Stimulated activated naive CD8-positive, alpha-beta T cell treated with anti-CD3 and anti-CD28 coated beads, Interleukin-15, Interleukin-2, amounts not matched to agents 100 U/mL and 50 U/mL, for 24 hours (primary cell): Measurements from ENCODE around the gene SMAD7.

Experiments
- ATAC-seq: fragments of 150-1000 bp; cut with Tn5 transposase; one replicate; pipeline ENCODE4 v1.10.0; 2021
- DNase-seq: peaks from one replicate; pipeline ENCODE4 v3.0.0; 2021

The SMAD7 gene

DNA sequence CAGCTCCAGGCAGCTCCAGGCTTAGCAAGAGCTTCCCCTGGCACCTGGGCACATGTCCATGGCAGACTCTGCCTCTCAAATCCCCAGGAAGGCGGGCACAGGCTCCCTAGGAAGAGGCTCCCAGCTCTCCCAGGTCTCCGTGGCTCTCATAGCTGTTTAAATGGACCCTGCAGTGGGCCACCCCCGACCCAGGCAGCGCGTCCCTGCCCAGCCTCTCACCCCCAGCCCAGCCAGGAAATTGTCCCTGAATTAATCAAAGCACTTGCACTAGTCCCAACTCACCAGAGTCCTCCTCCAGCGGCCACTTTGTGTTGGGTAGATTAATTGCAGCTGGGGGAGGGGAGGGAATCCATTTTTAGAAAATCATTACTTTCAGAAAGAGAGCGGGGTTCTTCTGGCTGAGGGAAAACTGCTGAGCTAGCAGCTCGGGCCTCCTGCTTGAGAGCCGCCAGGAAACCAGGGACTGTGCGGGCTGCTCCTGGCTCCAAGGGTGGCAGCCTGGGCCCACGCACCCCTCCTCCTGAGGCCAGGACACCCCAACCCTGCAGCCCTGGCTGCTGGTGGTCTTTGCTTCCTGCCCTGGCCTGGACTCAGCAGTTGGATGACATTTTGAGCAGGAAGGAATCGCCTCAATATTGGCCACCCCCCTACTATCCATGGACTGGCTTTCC lies 36.0 kb downstream of the SMAD7 start:
- ATAC-seq (no peak), DNase-seq (no peak)

DNA sequence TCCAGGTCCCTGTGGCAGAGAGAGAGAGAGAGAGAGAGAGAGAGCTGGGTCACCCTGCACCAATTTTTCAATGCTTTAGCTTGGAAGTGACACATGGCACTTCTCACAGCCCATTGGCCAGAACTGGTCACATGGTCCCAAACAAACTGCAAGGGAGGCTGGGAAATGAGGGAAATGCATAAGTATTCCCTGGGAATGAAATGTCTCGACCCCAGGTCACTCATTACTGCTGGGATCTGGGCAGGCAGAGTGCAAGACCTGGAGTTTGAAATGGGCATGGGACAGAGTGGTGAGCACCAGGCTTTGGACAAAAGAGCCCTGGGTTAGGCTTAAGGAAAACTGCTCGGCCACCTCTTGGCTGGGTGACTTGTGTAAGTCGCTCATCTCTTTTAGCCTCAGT lies 37.0 kb downstream of the SMAD7 start:
- DNase-seq (no peak), ATAC-seq (no peak)

DNA sequence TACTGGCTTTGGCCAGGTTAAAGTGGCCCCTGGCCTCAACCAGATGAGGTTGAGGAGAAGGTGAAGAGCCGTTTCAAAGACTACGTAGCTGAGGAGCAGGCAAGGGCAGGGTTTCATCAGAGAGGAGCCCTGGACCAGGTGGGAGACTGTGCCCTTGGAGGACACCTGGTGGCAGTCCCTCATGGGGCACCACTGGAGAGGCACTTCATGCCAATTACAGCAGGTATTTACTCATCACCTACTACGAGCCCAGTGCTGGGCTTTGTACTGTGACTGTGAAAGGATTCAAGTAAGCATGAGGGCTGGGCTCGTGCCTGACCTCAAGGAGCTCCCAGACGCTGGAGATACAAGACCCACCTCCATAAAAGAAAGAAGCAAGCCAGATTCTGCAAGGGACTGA lies 37.6 kb downstream of the SMAD7 start:
- peak; percentile 71 for ATAC-seq
- DNase-seq = peak; percentile 47

DNA sequence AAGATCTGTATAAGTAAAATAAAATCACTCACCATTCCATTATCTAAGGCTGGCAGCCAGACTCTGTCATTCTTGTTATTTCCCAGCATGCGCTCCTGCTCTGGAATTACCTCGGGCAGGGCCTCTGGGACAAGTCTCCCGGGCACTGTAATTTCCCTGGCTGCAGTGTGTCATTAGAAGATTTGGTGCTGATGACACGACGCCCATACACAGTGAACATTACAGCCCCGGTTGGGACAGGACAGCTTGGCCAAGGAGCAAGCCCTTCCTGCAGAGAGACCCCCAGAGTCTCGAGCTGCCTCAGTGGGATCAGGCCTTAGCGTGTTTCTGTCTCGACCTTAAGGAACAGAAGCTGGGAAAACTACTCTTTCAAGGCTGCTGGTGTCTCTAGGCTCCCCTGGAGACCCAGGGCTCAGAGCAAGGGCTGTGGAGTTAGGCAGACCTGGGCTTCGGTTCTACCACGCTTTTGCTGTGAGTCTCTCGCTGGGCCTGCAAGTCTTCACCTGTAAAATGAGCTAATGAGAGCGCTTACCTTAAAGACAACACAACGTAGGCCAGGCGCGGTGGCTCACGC lies 39.7 kb downstream of the SMAD7 start:
- ATAC-seq (no peak), DNase-seq (no peak)

DNA sequence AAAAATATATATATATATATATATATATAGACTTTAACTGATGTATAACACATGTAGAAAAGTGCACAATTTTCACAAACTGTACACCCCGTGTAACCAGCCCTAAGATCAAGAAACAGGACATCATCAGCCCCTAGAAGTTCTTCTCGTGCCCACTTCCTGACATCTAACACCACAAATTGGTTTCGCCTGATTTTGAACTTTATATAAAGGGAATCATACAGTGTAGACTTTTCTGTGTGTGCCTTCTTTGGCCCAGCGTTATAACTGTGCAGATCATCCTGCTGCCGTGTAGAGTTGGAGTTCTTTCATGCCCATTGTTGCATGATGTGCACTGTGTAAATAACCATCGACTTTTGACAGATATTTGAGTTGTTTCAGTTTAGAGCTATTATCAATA lies 41.0 kb downstream of the SMAD7 start:
- DNase-seq (no peak), ATAC-seq (peak; percentile 63)

DNA sequence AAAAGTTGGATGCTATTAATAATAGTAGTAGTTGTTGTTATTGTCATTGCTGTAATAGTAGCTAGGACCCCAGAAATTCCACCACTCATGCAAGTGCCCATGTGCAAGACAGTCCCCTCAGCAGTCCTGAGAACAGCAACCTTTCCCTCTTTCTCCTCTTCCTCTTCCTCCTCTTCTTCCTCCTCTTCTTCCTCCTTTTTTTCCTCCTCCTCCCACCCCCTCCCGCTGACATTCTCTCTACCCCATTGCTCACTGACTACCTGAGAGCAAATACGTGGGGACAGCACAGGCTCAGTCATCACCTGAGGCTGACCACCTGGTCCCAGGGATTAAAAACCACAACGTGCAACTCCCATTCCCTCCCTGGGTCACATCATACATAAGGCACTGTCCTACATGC lies 41.8 kb downstream of the SMAD7 start:
- ATAC-seq (no peak), DNase-seq (no peak)

DNA sequence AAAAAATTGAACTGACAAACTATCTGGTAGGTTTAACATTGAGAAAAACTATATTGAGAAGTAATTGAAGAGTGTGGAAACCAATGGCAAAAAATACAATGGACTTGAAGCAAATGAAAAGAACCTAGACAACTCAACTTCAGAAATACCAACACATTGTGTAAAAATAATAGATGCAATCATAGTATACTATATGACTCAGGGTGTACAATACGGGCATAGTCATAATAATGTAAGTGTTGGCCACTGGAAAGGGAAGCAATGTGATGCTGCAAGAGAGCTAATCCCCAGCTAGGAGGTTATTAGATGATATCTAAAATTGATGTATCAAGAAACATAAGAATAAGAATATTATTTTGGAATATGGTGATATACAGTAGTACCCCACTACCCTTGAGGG lies 45.3 kb downstream of the SMAD7 start:
- DNase-seq (no peak), ATAC-seq (no peak)

DNA sequence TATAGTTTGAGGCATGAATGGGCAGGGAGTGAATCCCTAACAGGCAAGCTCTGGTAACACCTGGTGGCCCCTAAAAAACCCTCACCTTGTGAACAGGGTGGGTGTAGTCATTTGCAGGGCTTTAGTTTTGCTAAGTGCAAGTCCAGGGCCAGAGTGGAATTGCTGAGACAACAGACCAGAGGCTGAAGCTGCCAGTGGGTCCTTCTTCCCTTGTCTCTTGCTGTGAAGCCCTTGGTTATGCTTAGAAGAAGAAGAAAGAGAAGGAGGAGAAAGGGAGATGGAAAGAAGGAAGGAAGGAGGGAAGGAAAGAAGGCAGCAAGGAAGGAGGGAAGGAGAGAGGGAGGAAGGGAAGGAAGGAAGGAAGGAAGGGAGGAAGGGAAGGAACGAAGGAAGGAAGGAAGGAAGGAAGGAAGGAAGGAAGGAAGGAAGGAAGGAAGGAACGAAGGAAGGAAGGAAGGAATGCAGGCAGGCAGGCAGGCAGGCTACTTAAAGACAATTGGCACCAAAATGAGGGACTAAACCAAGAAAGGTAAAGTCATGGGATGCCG lies 45.8 kb downstream of the SMAD7 start:
- no peak for DNase-seq
- ATAC-seq = no peak

DNA sequence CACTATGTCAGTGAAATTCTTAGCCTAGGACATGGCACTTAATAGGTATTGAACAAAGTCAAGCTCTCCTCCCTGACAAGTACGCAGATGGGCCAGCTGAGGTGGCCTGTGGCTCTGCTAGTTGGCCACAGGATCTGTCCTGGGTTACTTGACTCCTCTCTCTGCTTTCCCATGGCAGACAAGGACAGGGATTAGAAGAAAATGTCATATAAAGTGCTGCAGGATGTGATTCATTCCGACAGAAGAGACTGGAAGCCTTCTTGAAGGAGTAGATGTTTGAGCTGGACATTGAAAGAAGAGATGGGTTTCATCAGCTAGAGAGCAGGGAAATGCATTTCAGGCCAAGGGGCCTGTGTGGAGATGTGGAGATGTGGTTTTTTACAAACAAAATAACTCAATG lies 46.7 kb downstream of the SMAD7 start:
- ATAC-seq = no peak
- no peak for DNase-seq

DNA sequence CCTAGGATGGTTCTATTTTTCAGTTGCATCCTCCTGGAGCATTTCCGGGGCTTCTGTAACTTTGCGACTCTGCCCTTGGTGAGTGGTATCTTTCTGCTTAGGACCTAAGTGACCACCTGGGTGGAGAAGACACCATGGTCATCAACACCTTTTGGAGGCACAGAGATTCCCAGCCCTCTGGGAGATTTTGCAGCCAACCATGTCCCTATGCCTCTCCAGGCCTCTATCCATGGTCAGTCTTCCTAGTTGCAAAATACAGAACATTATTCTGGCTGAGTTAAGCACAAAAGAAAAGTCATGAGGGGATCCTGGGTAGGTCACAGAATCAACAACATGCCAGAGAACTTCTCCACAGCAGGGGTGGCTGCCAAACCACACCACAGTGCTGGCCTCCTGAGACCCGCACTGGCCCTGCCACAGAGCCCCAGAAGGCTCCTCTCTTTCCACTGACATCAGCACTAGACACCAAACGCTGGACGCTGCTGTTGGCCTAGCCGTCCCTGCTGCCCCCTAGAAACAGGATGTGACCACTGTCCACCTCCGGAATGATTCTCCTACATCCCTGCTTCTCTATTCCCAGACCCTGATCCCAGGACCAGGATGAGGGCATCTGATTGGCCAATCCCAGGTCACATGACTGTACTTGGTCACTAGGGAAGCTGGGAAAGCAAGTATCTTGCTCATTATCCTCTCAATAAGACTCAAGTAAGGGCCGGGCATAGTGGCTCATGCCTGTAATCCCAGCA lies 47.7 kb downstream of the SMAD7 start:
- no peak for DNase-seq
- no peak for ATAC-seq

DNA sequence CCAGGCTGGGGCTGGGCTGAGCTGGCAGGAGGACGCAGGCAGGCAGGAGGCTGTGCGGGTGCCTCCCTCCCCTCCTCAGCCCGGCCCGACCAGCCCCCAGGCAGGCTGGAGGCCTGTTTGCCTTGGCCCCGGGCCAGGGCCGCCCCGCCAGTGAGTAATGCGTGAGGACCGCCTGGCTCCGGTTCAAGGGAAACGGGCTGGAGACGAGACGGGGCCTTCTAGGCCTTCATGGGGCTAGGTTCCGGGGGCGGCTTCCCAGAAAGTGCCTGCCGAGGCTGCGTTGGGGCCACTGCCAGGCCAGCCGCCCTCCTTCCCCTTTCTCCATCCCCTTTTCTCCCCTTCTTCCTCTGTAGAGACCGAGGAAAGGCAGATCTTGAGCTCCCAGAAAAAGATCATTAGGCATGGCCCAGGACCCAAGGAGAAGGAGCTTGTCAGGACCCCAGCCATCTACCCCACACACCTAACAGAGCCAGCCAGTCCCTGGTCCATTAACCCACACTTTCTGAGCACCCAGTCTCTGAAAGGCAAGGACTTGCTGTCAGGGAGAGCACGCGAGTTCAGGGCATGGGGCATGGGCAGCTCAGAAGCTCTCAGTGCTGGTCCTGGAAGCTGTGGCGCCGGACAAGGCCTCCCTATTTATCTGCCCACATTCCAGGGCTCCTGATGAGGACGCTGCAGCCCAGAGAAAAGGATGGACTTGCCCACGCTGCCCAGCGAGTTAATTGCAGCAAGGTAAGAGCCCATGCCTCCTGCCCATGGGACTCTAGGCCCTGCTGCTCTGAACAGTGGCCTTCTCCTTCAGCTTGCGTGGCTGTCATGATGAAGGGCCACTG lies 48.5 kb downstream of the SMAD7 start:
- ATAC-seq (no peak), DNase-seq (no peak)

DNA sequence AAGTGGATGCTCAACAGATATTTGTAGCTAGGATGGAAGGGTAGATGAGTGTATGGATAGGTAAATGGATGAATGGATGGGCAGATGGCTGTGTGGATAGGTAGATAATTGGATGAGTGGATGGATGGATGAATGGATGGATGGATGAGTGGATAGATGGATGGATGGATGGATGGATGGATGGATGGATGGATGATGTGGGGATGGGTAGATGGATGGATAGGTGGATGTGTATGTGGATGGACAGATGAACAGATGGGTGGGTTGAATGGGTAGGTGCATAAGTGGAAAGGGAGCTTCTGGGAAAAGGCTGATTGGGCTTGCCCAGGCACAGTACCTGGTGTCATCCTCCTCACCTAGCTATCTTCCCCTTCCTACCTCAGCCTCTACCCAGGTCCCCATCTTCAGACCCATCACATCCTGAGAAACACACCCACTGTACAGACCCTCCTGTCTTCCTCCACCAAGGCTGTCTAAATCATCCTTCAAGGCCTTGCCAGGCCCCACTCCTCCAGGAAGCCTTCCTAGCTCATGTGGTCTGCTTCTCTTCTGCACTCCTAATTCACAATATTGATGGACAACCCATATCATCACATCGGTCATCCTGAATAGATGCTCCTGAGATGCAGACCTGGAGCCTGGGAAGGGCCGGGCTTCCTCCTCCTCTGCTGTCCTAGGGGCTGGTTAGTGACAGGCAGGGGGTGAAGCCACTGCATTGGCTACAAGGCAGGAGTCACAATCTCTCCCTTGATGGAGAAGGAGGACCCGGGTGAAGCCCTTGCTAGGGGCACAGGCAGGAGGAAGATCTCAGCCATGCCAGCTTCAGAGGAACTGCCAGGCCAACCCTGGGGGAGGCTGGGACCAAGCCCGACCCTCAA lies 49.4 kb downstream of the SMAD7 start:
- DNase-seq (no peak), ATAC-seq (no peak)

DNA sequence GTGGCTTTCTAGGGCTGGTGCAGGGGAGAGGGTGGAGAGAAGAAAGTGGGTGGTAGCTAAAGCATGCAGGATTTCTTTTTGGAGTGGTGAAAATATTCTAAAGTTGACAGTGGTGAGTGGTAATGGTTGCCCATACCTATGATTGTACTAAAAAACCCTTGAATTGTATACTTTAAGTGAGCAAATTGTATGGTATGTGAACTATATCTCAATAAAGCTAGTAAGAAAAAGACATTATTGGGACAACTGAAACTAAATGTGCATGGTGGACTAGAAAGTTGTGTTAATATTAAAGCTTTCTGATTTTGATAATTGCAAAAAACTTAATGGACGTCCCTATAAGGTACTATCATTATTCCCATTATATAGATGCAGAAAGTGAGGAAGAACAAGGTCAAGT lies 50.3 kb downstream of the SMAD7 start:
- ATAC-seq = no peak
- DNase-seq = no peak

DNA sequence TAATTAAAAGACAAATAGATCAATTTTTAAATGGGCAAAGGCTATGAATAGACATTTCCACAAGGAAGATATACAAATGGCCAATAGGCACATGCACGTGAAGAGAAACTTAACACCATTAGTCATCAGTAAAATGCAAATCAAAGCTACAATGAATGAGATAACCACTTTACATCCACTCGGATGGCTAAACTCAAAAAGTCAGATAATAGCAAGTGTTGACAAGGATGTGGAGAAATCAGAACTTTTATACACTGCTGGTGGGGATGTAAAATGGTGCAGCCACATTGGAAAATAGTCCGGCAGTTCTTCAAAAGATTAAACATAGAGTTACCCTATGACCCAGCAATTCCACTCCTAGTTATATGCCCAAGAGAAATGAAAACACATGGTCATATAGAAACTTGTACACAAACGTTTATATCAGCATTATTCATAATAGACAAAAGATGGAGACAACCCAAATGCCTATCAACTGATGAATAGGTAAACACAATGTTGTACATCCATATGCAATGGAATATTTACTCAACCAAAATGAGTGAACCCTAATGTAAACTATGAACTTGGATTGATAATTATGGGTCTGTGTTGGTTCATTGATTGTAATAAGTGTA lies 51.1 kb downstream of the SMAD7 start:
- ATAC-seq (no peak), DNase-seq (no peak)

DNA sequence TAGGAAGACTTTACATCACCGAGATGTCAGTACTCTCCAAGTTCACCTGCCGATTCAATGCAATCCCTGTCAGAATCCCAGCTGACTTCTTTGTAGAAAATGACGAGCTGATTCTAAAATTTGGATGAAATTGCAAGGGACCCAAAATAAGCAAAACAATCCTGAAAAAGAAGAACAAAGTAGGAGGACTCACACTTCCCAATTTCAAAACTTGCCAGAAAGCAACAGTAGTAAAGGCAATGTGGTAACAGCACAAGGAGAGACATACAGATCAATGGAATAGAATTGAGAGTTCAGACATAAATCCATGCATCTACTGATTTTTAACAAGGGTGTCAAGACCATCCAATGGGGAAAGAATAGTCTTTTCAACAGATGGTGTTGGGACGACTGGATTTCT lies 52.2 kb downstream of the SMAD7 start:
- ATAC-seq = no peak
- DNase-seq = no peak

DNA sequence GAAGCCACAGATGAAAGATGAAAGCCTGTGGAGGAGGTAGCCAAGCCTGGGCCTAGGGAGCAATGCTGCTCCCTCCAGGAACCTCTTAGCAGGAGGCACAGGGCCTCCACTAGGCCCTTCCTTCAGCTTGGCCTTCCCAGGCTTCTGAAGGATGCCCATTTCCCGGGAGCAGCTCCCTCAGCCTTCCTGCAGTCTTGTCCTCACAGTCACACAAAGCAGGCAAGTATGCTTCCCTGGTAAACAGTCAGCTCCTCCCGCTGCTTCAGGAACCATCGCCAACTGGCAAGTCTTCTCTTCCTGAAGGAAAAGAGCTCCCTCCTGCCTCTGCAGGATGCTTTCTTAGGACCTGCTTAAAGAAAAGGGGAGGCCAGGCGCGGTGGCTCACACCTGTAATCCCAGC lies 53.2 kb downstream of the SMAD7 start:
- DNase-seq (no peak), ATAC-seq (no peak)

DNA sequence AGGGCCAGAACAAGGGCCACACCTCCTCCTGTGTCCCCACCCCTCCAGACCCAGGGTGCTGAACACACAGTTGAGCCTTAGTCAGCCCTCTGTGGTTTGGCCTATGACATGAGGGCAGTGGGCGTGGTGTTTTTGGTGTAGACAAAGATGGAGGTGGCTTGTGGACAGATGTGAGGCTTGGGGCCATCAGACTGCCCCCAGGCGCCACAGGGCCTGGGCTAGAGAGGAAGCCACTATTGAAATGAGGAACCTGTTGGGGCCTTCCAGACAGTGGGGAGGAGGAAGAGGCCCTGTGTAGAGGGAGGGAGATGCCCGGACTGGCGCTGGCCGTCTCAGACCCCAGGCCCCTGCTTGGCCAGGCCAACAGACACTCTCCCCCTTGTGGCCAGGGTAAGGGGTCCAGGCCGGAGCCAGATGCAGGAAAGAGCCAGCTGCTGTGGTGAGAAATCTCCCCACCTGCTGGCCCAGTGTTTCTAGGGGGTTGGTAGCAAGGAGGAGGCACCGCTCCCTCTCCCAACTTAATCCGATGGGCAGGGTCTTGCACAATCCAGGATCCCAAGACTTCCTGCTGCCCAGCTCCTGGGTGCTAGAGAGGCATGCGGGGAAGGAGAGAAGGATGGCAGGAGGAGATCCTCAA lies 53.8 kb downstream of the SMAD7 start:
- ATAC-seq (peak; percentile 82), DNase-seq (peak; percentile 64)

DNA sequence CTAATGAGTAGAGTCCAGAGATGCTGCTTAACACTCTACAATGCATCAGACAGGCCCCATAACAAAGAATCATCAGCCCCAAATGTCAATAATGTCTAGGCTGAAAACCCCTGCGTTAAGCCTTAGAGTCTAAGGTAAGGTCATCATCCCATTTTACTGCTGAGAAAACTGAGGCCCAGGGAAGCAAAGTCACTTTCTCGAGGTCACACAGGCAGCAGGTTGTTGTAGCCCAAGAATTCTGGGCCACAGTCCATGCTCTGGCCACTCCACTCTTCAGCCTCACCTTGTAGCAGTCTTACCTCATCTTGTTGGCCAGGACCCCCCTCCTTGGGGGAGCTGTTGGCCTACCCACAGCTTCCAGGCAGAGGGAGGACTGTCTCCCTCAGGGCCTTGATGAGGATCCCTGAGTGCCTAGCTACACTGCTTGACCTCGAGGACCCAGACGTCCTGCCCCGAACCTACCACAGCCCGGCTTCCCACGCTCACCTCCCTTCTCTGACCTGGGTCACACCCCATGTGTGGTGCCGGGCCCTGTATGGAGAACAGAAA lies 54.4 kb downstream of the SMAD7 start:
- no peak for DNase-seq
- ATAC-seq = no peak

DNA sequence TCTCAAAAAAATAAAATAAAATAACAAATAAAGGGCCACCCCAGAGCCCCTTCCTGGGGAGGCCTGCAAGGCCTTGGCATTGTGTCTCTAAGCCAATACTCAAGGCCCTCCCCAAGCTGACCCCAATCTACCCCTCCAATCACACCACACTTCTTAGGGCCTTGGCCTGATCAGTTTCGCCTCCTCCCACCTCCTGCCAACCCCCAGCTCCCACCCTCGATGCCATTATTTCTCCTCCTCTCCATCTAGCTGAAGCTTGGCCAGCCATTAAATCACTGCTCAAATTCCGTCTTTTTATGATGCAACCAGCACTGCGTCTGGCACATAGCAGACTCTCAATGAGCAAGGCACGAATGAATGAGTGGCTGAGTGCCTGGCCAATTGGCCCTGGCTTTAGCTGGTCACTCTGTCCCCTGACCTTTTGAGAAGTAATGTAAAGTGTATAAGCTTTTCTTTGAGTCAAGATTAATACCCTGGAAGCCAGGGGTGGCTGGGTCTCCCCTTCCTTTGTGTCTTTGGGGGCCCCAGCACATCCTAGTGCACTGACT lies 55.9 kb downstream of the SMAD7 start:
- no peak for DNase-seq
- no peak for ATAC-seq
